Measurements from ENCODE around the gene DNAH12. TPM values are rescaled to one million over a fixed set of nuclear protein-coding genes. Genes with fewer than 3 reads are reported as not detected.

The DNAH12 gene, protein sequence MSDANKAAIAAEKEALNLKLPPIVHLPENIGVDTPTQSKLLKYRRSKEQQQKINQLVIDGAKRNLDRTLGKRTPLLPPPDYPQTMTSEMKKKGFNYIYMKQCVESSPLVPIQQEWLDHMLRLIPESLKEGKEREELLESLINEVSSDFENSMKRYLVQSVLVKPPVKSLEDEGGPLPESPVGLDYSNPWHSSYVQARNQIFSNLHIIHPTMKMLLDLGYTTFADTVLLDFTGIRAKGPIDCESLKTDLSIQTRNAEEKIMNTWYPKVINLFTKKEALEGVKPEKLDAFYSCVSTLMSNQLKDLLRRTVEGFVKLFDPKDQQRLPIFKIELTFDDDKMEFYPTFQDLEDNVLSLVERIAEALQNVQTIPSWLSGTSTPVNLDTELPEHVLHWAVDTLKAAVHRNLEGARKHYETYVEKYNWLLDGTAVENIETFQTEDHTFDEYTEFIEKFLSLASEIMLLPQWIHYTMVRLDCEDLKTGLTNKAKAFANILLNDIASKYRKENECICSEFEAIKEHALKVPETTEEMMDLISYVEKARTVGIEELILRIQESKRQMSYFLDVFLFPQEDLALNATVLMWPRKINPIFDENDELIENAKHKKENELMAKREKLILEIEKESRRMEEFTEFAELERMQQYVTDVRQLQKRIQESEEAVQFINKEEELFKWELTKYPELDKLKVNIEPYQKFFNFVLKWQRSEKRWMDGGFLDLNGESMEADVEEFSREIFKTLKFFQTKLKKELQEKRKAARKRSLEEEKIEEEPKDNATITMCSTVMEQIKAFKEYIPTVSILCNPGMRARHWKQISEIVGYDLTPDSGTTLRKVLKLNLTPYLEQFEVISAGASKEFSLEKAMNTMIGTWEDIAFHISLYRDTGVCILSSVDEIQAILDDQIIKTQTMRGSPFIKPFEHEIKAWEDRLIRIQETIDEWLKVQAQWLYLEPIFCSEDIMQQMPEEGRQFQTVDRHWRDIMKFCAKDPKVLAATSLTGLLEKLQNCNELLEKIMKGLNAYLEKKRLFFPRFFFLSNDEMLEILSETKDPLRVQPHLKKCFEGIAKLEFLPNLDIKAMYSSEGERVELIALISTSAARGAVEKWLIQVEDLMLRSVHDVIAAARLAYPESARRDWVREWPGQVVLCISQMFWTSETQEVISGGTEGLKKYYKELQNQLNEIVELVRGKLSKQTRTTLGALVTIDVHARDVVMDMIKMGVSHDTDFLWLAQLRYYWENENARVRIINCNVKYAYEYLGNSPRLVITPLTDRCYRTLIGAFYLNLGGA (N-terminal part only)
- 0.22 TPM for total RNA-seq (ENCODE audit: unreplicated experiment)
- long read RNA-seq: 0 reads

DNA sequence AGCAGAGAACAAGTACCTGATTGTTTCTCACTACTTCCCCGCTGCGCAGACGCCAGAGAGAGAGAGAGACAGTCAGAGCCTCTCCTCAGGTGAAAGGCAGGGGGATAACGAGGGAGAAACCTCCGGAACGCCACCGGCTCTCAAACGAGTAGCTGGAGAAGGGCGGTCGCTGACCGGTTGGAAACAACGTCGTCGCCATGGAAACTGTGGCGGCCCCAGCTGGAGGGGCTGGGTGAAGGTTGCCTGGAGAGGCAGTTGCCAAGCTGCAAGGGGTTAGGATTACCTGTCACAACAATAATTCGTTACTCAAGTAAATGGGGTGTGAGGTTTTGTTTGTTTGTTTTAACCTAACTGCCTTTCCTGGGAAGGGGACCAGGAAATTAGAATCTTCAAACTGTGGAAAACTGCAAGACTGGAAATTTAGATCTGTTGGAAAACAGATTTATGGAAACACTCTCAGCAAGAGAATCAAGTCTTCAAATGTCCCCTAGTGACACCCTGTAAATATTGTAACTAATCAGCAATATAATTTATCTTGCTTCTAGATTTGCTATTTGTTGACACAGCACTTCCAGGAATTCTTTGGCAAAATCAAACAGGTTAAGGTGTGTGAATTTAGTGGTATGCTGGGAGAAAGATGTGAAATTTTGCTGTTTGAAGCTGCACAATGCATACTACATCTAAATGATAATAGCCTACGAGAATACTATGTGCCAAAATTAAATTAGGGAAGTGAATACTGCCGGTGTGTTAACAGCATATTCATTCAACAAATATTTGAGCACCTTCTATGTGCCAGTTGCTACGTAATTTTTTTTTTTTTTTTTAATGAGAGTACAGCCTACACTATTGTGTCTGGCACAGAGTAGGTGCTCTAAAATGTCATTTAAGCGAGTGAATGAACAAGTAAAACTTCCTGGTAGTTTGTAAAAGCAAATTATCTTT is at the start of gene DNAH12:
TSS of gene DNAH12 (minus strand) at position 164 of the 945 bp plus-strand sequence. CDS start 1,474 bp downstream, outside the sequence.
- Mint-ChIP-seq H3K4me3 (ENCODE audit: unreplicated experiment) (peak within 1 kb of the TSS; percentile 79), H3K27ac (ENCODE audit: unreplicated experiment) (no peak within 1 kb of the TSS), H3K9me3 (ENCODE audit: unreplicated experiment) (no peaks in the 10 kb centered on the region), H3K4me1 (ENCODE audit: low read depth, unreplicated experiment) (peaks cover 4% of the 10 kb centered on the region), H3K36me3 (ENCODE audit: unreplicated experiment) (no peaks in the 10 kb centered on the region), H3K27me3 (ENCODE audit: unreplicated experiment) (no peaks in the 10 kb centered on the region)
- TF ChIP-seq, protein P1, sequence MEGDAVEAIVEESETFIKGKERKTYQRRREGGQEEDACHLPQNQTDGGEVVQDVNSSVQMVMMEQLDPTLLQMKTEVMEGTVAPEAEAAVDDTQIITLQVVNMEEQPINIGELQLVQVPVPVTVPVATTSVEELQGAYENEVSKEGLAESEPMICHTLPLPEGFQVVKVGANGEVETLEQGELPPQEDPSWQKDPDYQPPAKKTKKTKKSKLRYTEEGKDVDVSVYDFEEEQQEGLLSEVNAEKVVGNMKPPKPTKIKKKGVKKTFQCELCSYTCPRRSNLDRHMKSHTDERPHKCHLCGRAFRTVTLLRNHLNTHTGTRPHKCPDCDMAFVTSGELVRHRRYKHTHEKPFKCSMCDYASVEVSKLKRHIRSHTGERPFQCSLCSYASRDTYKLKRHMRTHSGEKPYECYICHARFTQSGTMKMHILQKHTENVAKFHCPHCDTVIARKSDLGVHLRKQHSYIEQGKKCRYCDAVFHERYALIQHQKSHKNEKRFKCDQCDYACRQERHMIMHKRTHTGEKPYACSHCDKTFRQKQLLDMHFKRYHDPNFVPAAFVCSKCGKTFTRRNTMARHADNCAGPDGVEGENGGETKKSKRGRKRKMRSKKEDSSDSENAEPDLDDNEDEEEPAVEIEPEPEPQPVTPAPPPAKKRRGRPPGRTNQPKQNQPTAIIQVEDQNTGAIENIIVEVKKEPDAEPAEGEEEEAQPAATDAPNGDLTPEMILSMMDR (IDR thresholded peaks at IDR 0.05; ENCODE audit: partially characterized antibody, unreplicated experiment): no peak
- peak; percentile 86 for DNase-seq

DNA sequence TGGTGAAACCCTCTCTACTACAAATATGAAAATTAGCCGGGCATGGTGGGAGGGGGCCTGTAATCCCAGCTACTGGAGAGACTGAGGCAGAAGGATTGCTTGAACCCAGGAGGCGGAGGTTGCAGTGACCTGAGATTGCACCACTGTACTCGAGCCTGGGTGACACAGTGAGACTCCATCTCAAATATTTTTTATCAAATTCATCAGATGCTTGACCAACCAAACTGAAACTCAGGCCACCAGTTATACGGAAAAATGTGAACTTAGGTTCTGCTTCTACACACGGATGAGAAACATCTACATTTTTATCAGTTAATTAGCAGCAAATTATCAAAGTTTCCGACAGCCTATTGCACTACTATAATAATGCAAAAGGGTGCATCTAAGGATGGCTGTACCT is 48.2 kb upstream of the DNAH12 start:
- Mint-ChIP-seq H3K36me3 (ENCODE audit: unreplicated experiment) (no peaks in the 10 kb centered on the region), H3K4me3 (ENCODE audit: unreplicated experiment) (no peak overlapping the region), H3K27ac (ENCODE audit: unreplicated experiment) (no peak overlapping the region), H3K4me1 (ENCODE audit: low read depth, unreplicated experiment) (peaks cover 7% of the 10 kb centered on the region), H3K27me3 (ENCODE audit: unreplicated experiment) (peaks cover 6% of the 10 kb centered on the region), H3K9me3 (ENCODE audit: unreplicated experiment) (peaks cover 1% of the 10 kb centered on the region)
- no peak for DNase-seq
- TF ChIP-seq, protein P1 (IDR thresholded peaks at IDR 0.05; ENCODE audit: partially characterized antibody, unreplicated experiment): no peak

DNA sequence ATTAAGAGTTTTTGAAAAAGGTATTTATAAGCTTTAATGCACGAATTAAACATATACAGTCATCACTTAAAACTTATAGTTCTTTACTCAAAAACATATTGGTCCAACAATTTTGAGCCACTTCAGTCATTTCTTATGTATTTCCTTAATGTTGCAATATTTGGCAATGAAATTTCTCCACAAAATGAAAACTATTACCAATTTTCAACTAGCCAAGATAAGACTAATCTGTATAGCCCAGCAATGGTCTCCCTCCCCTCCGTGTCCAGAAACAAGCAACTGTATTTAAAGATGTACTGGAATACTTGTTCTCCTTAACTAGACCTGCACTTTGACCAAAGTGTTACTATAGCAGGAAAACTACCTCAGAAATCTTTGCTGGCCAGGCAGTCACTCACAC is 43.8 kb upstream of the DNAH12 start:
- H3K27ac Mint-ChIP-seq (ENCODE audit: unreplicated experiment): no peak overlapping the region
- no peaks in the 10 kb centered on the region for H3K4me1 Mint-ChIP-seq (ENCODE audit: low read depth, unreplicated experiment)
- H3K4me3 Mint-ChIP-seq (ENCODE audit: unreplicated experiment): no peak overlapping the region
- H3K27me3 Mint-ChIP-seq (ENCODE audit: unreplicated experiment): no peaks in the 10 kb centered on the region
- DNase-seq: no peak
- TF ChIP-seq, protein P1 (IDR thresholded peaks at IDR 0.05; ENCODE audit: partially characterized antibody, unreplicated experiment): no peak
- no peaks in the 10 kb centered on the region for H3K36me3 Mint-ChIP-seq (ENCODE audit: unreplicated experiment)
- H3K9me3 Mint-ChIP-seq (ENCODE audit: unreplicated experiment): no peaks in the 10 kb centered on the region

DNA sequence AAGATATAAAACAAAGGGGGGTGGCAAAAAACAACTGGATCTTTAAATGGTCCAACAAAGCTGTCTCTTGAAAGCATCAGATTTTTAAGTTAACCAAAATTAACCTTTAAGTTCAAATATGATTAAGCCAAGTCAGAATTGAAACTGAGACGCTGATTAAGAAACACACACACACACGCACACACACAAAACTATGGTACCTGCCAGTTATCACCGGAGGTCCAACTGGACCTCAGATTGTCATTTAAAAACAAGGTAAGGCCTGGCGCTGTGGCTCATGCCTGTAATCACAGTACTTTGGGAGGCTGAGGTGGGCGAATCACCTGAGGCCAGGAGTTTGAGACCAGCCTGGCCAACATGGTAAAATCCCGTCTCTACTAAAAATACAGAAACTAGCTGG is 42.6 kb upstream of the DNAH12 start:
- Mint-ChIP-seq H3K4me3 (ENCODE audit: unreplicated experiment) (no peak overlapping the region), H3K4me1 (ENCODE audit: low read depth, unreplicated experiment) (no peaks in the 10 kb centered on the region)

More for the DNA sequence above, 42.6 kb upstream of the DNAH12 start:
- TF ChIP-seq, protein P1 (IDR thresholded peaks at IDR 0.05; ENCODE audit: partially characterized antibody, unreplicated experiment): no peak
- Mint-ChIP-seq H3K27me3 (ENCODE audit: unreplicated experiment) (no peaks in the 10 kb centered on the region), H3K9me3 (ENCODE audit: unreplicated experiment) (no peaks in the 10 kb centered on the region), H3K36me3 (ENCODE audit: unreplicated experiment) (no peaks in the 10 kb centered on the region), H3K27ac (ENCODE audit: unreplicated experiment) (no peak overlapping the region)
- no peak for DNase-seq

All from glutamatergic neuron (in vitro differentiated cells).